GM18951 (cell line): Measurements from ENCODE around the gene WNK1.
A peak's percentile ranks its signal among the peaks of the same experiment; 100 is the strongest.

Source experiments
- POLR2A ChIP-seq: IDR thresholded peaks from 4 replicates; pipeline ENCODE4 v1.6.1; 2011; ENCODE audit warnings: mild to moderate bottlenecking; ENCODE audit not compliant: insufficient read length, insufficient read depth; ENCODE audit errors: extremely low read depth
- in situ Hi-C: fragments of 300-500 bp; cut with MboI; formaldehyde crosslinking; loops from one replicate; pipeline ENCODE4 v1.12.0; 2022; ENCODE audit warnings: low sequenced_read_pairs, mixed read lengths, inconsistent platforms; ENCODE audit not compliant: unreplicated experiment

The WNK1 gene

DNA sequence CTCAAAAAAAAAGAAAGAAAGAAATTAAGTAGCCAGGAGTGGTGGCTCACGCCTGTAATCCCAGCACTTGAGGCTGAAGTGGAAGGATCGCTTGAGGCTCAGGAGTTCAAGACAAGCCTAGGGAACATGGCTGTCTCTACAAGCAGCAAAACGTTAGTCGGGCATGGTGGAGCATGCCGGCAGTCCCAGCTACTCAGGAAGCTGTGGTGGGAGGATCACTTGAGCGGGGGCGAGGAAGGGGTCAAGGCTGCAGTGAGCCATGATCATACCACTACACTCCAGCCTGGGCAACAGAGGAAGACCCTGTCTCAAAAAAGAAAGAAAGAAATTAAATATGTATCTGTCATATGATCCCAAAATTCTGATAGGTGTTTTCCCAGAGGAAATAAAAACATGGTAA, 191.8 kb downstream of the WNK1 start:
- in situ Hi-C loops, result no loop called here

DNA sequence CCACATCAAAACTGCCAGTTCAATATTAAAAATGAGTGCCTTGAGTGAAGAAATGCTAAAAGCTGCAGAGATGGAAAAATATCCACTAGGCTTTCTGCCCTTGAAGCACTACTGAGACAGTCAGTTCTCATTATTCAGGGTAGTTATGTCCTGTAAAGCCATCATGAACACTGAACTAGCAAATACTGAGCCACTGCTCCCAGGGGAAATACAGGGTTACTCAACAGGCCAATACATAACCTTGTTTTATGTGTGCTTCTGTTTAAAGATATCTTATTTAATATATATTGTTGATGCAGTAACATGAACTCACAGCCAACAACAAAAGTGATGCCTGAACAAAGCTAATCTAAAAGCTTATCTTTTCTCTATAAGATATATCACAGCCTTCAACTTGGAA, 193.8 kb downstream of the WNK1 start:
- in situ Hi-C loops, result no loop called here

More for the DNA sequence above, 191.8 kb downstream of the WNK1 start:
- no peak for TF ChIP-seq POLR2A

DNA sequence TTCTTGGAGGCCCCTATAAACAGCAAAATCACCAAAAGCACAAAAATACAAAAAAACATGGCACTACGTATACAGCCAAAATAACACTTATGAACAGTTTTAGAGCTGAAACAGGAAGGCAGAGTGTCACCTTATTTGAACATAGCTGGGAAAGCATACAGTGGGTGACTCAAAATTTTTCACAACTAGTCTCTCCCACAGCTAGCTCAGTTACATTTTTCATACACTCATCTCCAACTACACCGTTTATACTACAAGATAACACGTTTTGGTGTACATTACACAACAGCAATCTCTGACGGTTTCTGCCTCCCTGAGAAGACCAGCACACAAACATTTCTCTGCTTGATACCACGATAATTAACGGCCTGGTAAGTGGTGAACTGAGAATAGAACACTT, 194.3 kb downstream of the WNK1 start:
- no peak for TF ChIP-seq POLR2A
- in situ Hi-C loops, result no loop called here

More for the DNA sequence above, 193.8 kb downstream of the WNK1 start:
- TF ChIP-seq POLR2A, result no peak

DNA sequence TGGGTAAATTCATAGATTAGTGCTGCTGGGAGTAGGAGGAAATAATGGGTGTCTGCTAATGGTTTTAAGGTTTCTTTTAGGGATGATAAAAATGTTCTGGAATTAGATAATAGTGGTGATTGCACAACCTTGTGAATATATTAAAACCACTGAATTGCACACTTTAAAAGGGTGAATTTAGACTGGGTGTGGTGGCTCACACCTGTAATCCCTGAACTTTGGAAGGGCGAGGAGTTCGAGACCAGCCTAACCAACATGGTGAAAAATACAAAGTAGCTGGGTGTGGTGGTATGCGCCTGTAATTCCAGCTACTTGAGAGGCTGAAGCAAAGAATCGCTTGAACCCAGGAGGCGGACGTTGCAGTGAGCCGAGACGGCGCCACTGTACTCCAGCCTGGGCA, 195.9 kb downstream of the WNK1 start:
- TF ChIP-seq POLR2A, result no peak
- in situ Hi-C loops, result no loop called here

DNA sequence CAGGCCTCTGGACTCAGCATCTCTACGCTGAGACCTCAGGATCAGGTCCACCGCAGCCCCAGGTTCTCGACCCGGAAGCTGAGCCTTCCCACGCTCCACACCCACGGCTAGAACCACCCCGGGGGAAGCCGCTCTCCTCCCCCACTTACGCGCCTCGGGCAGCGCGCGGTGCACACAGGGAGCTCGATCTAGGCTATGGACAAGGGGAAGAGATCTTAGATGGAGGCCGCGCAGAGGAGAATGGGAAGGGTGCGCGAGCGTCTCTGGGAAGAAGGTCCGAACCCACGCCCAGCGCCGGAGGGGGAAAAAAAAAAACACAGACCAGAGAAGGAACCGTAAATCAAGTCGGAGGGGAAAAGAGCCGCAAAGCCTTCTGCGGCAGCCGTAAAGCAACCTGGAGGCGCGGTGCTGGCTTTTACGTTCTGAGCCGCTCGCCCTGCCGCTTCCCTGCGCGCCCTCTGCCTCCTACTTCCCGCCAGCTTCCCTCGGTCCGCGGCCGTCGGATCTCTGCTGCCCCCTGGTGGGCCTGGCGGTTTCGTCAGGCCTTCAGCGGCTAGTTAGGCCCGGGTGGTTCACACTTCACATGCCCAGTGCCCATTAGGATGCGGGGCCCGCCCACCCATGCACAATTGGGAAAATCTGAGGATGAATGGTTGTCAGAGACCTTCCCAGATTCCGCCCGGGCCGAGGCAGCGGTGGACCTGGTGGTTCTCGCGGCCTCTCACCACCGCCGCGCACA, 197.2 kb downstream of the WNK1 start, which contains the start of gene RAD52:
RAD52 (minus strand) TSS at position 242 of the 739 bp plus-strand sequence. CDS start 16,636 bp downstream, outside the sequence.
- peak; percentile 90 for TF ChIP-seq POLR2A
- in situ Hi-C loops, result loop anchor here (10.0 kb wide), 1 partner anchor 385 kb away; no protein-coding TSS in a partner anchor

DNA sequence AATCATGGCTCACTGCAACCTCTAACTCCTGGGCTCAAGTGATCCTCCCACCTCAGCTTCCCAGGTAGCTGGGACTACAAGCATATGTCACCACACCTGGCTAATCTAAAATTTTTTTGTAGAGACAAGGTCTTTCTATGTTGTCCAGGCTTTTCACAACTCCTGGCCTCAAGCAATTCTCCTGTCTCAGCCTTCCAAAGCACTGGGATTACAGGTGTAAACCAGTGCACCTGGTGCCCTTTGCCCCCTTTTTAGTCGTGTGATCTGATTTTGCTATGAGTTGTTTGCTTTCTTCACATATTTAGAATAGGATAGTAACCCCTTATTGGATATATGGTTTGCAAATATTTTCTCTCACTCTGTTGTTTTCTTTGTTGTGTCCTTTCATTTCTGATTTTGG, 198.8 kb downstream of the WNK1 start:
- TF ChIP-seq POLR2A, result no peak
- in situ Hi-C loops, result loop anchor here (10.0 kb wide), 1 partner anchor 386 kb away; no protein-coding TSS in a partner anchor

DNA sequence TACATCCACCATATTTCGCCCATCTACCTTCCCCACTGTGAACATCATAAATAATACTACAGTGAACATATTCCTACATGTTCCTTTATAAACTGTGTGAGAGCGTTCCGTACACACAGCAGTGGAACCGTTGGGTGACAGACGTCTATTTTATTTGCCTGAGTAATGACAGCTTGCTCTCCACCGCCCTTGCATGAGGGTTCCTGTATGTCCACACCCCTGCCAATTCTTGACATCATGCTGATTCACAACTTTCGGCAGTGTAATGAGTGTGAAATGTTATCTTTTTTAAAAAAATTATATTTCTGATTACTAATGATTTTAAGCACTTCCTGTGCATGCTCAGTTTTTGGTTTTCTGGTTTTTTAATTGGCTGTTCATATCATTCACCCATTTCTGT, 201.4 kb downstream of the WNK1 start:
- in situ Hi-C loops, result loop anchor here (10.0 kb wide), 1 partner anchor 389 kb away; no protein-coding TSS in a partner anchor
- TF ChIP-seq POLR2A, result no peak

DNA sequence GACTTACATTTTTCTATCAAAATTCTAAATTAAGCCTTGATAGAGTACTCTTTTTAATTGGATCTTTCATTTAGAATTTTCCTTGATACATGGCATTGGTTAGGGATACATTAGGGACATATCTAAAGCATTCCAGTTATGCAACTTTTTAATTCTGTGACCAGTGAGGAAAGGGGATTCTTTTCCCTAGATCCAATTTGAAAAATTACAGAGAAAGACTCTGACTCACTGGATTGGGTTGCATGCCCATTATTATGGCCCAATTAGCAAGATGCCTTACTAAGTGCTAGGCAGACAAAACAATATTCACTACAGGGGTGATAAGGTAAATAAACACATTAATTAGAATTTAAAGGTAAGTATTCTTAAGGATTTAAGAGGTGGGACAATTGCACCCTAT, 202.4 kb downstream of the WNK1 start:
- TF ChIP-seq POLR2A, result no peak
- in situ Hi-C loops, result loop anchor here (10.0 kb wide), 1 partner anchor 390 kb away; no protein-coding TSS in a partner anchor

DNA sequence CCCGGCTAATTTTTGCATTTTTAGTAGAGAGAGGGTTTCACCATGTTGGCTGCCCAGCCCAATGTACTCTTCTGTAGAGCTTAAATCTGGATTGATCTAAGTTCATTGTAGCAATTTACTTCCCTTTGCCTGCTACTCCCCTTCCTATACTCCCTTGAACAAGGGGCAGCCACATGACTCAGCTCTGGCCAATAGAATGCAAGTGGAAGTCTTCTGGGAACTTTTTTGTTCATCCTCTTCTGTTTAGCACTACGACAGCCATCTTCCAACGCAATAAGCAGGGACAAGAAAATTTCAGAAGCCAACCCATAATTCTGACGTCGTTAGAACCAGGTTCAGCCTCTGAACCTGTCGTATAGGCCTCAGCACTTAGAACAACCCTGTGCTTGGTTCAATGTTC, 203.6 kb downstream of the WNK1 start:
- in situ Hi-C loops, result loop anchor here (10.0 kb wide), 1 partner anchor 391 kb away; no protein-coding TSS in a partner anchor
- TF ChIP-seq POLR2A, result no peak

DNA sequence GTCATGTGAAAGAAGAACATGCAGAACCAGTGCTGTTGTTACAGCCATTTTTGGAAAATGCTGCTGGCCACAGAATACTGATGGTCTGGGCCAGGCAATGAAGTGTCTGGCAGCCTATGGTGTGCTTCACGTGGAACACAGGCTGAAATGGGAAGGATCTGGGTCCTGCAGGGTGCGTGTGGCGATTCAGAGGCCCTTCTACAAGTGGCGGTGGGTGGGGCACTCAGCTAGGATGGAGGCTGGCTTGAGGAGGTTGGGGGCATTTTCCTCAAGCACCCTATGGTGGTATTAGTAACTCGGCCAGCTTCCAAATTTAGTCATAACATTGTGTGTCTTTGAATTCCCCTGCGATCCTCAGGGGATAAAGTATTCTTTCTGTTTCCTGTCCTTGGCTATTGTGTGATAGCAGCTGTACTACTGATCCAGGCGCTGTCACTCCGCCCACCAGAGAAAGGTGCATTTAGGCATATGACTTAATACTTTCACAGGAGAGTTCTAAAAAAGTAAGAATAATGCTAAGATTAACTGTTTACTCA, 206.3 kb downstream of the WNK1 start:
- in situ Hi-C loops, result loop anchor here (10.0 kb wide), 1 partner anchor 394 kb away; no protein-coding TSS in a partner anchor
- TF ChIP-seq POLR2A, result no peak
